NOMO-1 (cell line): ENCODE data around the gene CPNE2.
"Not testable (repeated sequence)": the region's sequence is repeated elsewhere in the genome, so short reads cannot be mapped to it uniquely, and the experiment has no call there.

Experiments
- DNase-seq, 2 experiments: peaks; one replicate each; lab custom pipeline; 2025; ENCODE audit not compliant: unreplicated experiment in 2 of 2; lab: John Stamatoyannopoulos, UW

The CPNE2 gene

DNA sequence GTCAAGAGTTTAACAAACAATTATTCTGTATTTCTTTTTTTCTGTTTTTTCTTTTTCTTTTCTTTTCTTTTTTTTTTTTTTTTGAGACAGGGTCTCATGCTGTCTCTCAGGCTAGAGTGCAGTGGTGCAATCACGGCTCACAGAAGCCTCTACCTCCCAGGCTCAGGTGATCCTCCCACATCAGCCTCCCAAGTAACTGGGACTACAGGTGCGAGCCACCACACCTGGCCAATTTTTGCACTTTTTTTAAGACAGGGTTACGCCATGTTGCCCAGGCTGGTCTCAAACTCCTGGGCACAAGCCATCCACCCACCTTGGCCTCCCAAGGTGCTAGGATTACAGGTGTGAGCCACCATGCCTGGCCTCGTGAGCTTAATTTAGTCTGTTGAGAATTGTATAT is 97.1 kb downstream of the CPNE2 start:
- not testable (repeated sequence) for DNase-seq

GRCh38 chr16:57190136-57190535 is 97.8 kb downstream of the CPNE2 start:
- no peak for DNase-seq

- no peak for DNase-seq
Observed at GRCh38 chr16:57191056-57191571, 98.7 kb downstream of the CPNE2 start.

DNA sequence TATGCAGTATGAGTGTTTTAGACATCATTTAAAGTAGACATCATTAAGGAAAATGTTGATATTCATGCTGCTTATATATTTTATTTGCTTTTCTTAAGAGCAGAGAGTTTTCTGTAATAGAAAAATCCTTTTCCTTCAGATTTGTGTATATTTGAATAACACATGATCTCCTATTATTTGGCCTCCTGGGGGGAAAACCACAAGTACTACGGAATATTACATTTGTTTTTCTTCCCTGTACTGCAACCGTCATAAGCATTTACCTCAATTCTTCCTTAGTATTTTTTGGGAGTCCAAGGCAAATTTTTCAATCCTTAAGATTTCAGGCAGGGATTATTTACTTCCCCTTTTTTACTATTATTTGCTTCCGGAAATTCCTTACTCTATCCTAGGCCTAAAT is 99.8 kb downstream of the CPNE2 start:
- no peak for DNase-seq

- DNase-seq, result no peak
Observed at GRCh38 chr16:57192720-57193486, 100.5 kb downstream of the CPNE2 start.

GRCh38 chr16:57194512-57194911 is 102.1 kb downstream of the CPNE2 start:
- DNase-seq, result no peak

DNA sequence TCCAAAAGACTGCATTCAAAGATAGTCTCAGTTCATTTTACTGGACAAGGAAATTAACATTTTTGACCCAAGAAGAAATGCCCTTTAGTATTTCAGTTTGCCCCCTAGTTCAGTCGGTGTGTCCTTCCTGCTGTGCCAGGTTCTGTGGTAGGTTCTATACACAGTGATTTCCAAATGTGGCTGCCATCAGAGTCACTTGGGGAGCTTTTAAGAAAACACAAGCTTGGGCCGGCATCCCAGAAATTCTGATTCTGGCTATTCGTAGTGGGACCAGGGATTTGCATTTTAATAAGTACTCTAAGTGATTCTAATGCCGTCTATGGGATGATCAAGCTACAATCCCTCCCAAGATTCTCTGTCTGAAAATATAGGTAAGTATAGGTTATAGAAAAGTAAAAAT is 103.9 kb downstream of the CPNE2 start:
- no peak for DNase-seq

DNA sequence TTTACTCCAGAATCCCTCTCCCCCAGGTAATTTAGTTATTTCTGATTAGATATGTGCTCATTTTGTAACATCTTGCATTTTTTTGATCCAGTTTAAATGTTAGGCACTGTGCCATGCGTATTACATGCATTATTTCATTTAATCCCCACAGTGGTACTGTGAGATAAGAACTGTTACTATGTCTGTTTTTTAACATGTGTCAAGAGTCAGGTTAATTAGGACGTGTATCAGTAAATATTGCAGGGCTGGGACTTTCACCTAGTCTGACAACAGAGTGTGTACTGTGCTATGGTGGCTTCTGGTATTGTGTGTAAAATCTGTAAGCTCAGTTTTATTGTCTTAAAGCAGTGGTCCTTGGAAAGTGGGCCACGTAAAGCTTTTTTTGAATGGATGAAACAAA is 104.4 kb downstream of the CPNE2 start:
- no peak for DNase-seq
